Measurements from ENCODE around the gene TOMM40.
"Not testable (repeated sequence)": the region's sequence is repeated elsewhere in the genome, so short reads cannot be mapped to it uniquely, and the experiment has no call there.

Gene TOMM40

DNA sequence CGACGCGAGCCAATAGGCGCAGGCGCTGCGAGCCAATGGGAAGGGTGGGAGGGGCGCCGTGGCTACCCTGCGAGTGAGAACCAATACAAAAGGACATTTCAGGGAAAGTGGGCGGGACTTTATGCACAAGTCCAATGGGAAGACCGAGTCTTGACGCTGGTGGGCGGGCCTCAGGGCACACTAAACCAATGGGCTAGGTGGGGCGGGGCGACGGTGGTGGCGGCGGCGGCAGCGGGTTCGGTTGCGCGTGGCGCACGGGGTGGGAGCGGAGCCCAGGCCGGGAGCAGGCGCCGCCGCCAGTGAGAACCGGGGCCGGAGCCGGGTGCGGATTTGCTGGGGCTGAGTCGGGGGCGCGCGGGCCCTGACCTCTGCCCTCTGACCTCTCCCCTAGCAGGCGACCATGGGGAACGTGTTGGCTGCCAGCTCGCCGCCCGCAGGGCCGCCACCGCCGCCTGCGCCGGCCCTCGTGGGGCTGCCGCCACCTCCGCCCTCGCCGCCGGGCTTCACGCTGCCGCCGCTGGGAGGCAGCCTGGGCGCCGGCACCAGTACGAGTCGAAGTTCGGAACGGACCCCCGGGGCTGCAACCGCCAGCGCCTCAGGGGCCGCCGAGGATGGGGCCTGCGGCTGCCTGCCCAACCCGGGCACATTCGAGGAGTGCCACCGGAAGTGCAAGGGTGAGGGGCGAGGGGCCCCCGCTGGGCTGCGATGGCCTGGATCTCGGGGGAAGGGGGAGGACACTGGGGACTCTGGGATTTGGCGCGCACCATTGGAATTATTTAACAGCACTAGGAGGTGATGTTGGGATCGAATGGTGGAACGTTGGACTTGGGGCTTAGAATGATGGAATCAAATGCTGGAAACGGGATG, at the start of gene TOMM40:
Gene TOMM40, plus strand, starts transcription at position 239 of the 867 bp plus-strand sequence. Its CDS starts 162 bp downstream, at position 401.
- no peak for DNase-seq (ENCODE audit: low spot score)

DNA sequence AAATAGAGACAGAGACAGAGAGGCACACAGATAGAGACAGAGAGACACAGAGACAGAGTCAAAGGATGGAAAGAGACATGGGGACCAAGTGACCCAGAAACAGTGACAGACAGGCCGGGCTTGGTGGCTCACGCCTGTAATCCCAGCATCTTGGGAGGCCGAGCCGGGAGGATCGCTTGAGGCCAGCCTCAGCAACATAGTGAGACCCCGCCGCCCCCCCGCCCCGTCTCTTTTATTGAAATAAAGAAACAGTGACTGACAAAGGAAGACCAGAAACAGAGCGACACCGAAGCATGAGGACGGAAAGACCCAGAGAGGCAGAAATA, 45.8 kb upstream of the TOMM40 start:
- no peak for DNase-seq (ENCODE audit: low spot score)

DNA sequence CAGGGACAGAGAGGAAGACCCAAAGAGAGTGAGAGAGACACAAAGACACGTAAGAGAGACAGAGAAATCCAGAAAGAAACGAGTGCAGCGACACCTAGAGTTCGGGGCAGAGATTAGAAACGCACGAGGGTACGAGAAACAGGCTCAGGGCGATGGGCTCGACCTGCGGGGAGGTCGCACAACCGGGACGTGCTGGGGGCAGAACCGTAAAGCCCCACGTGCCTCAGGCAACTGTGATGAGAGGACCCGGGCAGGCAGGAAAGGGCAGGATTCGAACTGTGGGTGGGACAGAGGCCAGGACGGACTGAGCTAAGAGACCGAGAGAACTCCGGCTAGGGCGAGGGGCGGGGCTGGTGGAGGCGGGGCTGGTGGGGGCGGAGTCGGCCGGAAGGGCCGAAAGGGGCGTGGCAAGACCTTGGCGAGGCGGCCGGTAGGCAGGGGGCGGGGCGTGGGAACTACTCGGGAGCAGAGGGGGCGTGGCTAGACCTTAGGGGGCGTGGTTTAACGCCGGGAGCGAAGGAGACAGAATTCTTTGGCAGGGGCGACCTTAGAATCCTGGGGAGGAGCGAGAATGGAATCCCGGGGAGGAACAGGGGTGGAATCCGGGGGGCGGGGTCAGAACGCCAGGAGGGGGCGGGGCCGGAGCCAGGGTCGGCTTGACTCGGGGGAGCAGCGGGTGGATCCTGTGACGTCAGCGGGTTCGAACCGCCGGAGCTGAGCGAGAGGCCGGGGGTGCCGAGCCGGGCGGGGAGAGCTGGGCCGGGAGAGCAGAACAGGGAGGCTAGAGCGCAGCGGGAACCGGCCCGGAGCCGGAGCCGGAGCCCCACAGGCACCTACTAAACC, 45.2 kb upstream of the TOMM40 start, which contains the start of gene NECTIN2:
Gene NECTIN2, plus strand, starts transcription at position 686 of the 843 bp plus-strand sequence. CDS start 229 bp downstream, outside the sequence.
- peak; percentile 100 for DNase-seq (ENCODE audit: low spot score)

DNA sequence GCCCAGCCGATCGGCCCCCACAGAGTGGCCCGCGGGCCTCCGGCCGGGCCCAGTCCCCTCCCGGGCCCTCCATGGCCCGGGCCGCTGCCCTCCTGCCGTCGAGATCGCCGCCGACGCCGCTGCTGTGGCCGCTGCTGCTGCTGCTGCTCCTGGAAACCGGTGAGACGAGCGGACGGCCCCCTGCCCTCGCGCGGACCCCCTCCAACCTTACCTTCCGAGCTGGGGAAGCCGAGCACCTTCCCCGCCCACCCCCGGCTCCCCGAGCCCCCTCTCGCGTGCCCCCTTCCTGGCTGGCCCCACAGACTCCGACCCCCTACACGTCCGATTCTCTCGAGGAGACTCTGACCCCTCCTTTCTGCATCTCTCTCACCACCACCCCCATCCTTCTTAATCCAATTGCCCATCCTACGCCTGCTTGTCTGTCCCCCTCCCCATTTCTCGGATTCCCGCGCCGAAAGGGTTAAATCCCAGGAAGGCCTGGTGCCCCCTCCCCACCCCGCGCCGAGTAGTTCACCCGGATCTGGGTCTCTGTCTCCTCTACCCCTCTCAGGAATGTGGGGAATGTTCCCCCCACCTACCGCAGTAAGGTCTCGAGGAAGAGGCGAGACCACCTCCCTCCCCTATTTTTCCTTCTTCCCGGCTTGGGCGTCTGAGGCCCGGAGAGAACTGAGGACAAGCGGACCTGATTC, 44.5 kb upstream of the TOMM40 start:
- peak; percentile 47 for DNase-seq (ENCODE audit: low spot score)

DNA sequence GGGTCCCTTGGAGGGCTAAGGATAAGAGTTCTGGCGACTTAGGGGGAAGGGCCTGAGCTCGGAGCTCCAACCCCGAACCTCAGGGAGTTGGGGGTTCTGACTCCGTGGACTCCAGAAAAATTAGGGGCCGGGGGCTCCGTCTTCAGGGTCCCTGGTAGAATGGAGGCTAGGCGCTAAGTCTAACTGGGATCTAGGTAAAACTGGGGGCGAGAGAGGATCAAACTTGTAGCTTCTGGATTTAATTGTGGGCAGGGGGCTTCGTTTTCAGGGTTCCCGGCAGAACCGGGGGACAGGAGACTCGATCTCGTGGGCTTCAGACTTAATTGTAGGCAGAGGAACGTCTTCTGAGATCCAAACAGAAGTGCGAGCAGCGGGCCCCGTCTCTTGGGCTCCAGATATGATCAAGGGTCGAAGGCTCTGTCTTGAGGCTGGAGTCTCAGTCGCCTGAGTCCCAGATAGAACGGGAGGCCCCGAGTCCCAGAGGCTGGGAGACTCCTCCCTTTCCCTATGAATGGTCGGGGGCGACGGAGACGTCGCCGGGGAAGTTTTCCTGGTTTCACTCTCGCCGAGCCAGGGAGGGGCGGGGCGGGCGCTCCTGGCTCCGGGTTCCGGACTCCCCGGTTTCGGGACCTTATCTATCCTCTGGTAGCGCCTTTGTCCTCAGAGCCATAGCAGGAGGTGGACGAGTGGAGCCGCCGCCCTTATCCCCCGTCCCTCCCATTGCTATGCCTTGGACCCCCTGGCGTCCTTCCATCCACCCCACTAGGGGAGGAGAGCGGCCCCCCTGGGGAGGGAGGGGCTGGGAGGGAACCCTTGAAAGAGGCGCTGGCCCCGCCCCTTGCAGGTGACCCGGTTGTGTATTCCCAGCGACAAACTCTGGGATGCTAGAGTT, 43.7 kb upstream of the TOMM40 start:
- peak; percentile 64 for DNase-seq (ENCODE audit: low spot score)

DNA sequence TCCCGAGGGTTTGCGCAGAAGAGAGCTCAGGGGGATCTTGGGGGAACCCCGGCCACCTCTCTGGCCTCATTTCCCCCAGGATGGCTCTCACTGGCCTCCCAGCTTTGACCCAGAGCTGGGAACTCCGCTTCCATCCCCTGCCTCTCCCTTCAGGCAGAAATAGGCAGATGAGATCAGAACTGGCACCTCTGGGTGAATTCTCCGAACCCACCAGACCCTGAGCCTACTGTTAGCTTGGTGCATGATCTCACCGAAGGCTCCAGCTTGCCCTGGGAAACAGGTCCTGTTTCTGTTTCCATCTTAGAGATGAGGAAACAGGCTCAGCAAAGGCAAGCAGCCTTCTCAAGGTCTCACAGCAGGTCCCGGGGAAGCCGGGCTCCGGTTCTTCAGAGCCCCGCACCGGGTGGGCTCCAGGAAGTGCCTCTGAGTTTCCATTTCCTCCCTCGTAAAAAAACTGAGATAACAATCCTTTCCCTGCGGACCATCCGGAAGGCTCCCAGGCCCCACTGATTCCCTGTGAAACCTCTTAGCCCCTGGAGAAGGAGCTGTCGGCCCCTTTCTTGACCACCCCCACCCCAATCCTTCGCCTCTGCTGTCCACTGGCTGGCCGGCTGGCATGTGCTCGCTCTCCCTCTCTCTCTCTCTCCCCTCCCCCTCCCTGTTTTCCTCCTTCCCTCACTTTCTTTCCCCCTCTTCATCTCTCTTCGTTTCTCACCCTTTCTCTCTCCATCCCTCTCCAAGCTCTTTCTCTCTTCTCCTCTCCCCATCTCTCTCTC, 42.8 kb upstream of the TOMM40 start:
- DNase-seq (ENCODE audit: low spot score) = peak; percentile 59

DNA sequence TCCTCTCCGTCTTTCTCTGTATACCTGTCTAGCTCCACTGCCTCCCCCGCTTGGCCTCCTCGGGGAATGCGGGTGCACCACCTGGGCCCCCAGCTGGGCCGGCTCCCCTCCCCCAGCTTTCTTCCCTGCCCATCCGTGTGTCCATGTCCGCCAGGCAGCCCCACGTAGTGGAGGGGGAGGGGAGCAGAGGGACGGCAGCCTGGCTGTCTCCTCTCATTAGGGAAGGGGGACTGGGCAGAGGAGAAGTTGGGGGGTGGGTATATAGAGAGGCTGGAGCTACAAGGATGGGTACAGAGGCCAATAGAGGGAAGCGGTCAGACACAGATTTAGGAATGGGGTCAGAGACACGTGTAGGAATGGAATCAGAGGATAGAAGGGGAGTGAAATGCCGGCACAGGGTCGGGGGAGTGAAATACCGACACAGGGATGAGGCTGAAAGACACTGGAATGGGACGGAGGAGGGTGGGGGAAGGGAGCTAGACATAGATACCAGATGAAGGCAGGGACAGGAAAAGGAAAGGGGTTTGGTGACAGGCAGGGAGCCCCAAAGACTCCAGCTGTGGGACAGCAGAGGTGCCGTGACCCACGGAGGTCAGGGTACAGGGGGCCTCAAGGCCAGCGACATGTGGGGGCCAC, 42.1 kb upstream of the TOMM40 start:
- DNase-seq (ENCODE audit: low spot score) = no peak

DNA sequence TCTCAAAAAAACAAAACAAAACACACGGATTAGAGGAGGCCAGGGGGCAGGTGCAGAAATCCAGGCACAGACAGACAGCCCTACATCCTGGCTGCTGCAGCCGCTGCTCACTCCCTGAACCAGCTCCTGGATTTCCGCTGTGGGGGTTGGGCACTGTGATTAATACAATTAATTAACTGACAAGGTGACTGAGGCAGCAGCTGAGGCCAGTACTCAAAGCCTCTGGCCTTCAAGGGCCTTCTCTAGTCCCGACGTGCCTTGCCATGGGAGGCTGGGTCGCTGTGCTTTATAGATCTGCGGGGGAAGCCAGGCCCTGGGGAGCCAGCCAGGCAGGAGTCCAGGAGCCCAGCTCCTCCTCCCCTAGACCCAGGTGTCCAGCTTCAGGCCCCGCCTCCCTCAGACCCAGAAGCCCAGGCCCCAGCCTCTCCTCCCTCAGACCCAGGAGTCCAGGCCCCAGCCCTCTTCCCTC, 40.4 kb upstream of the TOMM40 start:
- no peak for DNase-seq (ENCODE audit: low spot score)

DNA sequence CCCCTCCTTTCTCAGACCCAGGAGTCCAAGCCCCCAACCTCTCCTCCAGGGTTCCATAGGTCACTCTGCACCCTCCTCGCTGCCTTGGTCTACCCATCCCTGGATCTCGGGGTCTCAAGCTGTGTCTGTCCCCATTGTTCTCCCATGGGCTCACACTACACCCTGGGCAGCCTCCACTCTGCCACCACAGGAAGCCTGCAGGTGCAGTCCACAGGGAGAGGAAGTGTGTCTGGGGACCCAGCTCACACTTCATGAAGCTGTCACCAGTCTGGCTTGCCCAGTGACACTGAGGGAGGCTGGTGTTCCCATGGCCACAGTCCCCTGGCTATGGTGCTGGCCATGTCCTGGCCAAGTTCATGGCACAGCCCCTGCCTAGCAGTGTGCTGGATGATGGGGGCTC, 39.6 kb upstream of the TOMM40 start:
- no peak for DNase-seq (ENCODE audit: low spot score)

DNA sequence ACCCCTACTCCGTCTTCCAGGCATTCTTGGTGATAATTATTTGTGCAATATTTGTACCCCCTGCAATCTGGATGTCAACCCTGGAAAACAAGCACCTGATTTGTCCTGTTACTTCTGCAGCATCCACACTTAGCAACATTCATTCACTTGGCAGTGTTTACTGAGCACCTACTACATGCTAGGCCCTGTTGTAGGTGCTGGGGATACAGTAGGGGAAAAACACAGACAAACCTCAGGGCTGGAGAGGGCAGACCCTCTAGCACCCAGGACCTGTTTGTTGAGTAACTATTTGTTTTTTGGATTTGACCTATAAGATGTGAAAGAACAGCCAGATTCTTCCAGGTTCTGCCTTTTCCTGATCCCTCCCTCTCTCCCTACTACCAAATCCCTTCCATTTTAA, 35.4 kb upstream of the TOMM40 start:
- no peak for DNase-seq (ENCODE audit: low spot score)

DNA sequence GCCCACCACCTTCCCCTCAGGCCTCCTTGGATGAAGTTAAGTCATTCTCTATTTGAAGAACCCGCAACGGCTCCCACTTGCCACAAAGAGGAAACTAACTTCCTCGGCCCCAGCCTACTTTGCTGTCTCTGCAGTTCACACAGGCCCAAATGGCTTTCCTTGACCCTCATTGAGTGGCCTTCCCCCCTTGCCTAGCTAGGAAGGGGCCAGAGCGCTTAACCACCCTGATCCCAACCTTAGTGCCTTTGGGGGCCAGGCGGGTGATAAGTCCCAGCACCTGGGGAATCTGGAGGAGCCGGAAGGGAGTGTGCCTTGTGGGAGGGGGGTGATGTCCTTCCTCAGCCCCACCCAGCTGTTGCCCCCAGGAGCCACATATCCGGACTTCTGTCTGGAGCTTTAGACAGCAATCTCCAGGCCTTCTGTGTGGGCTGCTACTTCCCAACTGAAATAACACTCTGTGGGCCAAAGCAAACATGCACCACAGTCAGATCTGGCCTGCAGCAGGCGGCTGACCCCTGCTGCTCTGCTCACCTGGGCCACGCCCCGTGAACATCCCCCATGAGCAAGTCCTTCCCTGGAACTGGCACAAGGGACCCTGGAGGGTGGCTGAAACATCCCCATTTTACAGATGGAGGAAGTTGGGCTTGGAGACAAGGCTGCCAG, 34.5 kb upstream of the TOMM40 start:
- DNase-seq (ENCODE audit: low spot score) = no peak

DNA sequence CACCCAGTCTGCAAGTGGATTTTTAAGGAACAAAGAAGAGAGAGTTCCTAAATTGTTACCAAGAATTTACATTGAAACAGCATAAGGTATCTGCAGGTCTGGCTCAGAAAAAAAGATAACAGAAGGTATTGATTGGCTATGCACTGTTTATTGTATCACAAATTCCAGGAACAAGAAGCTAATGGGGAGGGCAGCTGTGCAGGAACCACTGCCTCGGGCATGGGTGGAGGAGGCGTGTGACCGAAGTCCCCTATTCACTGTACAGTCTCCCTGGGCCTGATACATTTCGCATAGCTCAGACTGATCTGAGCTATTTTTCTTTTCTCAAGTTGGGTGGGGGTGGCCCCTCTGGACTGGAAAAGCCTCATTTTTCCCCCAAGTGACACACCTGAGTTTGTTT, 33.2 kb upstream of the TOMM40 start:
- no peak for DNase-seq (ENCODE audit: low spot score)

DNA sequence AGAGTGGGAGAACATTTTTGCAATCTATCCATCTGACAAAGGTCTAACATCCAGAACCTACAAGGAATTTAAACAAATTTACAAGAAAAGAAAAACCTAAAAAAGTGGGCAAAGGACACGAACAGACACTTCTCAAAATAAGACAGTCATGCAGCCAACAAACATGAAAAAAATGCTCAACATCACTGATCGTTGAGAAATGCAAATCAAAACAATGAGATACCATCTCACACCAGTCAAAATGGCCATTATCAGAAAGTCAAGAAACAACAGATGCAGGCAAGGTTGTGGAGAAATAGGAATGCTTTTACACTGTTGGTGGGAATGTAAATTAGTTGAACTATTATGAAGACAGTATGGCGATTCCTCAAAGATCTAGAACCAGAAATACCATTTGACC, 29.5 kb upstream of the TOMM40 start:
- DNase-seq (ENCODE audit: low spot score) = not testable (repeated sequence)

DNA sequence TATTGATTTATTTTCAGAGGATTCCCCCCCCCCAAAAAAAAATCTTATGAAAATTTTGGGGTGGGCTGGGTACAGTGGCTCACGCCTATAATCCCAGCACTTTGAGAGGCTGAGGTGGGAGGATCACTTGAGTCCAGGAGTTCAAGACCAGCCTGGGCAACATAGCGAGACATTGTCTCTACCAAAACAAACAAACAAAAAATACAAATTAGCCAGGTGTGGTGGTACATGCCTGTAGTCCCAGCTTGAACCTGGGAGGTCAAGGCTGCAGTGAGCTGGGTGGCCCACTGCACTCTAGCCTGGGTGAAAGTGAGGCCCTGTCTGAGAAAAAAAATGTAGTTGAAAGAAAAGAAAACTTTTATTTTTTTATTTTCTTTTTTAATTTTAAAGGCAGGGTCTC, 27.1 kb upstream of the TOMM40 start:
- no peak for DNase-seq (ENCODE audit: low spot score)

DNA sequence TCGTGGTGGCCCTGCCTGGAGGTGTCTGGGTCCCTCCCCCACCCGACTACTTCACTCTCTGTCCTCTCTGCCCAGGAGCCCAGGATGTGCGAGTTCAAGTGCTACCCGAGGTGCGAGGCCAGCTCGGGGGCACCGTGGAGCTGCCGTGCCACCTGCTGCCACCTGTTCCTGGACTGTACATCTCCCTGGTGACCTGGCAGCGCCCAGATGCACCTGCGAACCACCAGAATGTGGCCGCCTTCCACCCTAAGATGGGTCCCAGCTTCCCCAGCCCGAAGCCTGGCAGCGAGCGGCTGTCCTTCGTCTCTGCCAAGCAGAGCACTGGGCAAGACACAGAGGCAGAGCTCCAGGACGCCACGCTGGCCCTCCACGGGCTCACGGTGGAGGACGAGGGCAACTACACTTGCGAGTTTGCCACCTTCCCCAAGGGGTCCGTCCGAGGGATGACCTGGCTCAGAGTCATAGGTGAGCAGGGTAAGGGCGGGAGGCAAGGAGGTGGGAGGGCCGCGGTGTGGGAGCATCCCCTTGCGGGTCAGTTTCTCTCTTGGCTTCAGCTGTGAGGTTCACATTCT, 25.8 kb upstream of the TOMM40 start:
- DNase-seq (ENCODE audit: low spot score) = no peak

DNA sequence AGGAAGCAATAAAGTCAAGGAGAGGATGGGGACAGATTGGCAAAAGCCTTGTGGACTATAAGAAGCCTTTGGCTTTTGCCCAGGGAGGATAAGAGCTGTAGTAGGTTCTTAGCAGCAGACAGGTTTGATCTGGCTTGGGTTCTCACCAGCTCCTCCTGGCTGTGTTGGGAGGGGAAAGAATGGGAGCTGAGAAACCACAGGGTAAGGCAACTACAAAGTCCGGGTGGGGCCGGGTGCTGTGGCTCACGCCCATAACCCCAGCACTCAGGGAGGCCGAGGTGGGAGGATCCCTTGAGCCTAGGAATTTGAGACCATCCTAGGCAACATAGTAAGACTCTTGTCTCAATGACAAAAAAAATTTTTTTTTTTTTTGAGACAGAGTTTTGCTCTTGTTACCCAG, 24.4 kb upstream of the TOMM40 start:
- no peak for DNase-seq (ENCODE audit: low spot score)

DNA sequence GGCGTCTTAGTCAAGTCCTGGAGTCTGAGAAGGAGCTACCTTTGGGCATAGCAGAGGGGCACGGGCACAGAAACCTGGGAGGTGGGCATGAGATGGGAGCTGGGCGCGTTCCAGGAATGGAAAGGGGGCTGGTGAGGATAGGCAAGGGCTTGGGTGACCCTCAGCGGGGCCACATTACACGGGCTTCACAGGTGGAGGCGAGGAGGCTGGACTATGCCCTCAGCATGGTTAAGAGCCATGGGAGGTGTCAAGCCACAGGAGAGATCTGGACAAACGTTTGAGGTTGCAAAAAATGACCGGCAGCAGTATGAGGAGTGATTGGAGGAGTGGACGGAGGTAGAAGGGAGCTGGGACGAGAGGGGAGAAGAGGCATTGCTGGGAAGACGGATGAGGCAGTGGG, 23.5 kb upstream of the TOMM40 start:
- DNase-seq (ENCODE audit: low spot score) = no peak

DNA sequence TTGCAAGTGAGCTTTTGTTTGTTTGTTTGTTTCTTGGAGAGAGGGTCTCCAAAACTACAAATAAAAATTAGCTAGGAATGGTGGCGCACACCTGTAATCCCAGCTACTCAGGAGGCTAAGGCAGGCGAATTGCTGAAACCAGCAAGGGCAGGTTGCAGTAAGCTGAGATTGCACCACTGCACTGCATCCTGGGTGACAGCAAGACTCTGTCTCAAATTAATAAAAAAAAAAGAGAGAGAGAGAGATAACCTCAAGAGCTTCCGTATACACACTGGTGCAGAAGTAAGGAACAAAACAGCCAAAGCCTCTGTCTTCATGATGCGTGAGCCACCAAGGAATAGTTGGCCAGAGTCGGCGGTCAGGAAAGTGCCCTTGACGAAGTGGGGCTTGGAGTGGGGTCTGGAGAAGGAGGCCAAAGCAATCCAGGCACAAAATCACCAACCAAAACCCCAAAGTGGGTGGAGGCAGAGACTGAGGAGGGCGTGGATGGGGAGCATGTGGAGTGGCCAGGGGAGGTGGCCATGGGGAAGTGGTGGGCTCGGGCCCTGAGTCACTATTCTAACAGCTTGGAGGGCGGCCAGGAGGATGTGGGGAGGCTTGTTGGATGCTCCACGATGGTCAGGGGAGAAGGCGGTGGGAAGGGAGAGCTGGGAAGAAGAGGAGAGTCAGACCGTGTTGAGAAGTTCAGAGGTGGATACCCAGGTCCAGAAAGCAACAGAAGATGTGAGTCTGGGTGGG, 21.2 kb upstream of the TOMM40 start:
- peak; percentile 44 for DNase-seq (ENCODE audit: low spot score)

Data from hepatic stellate cell (primary cell).